HG02840 (cell line): ENCODE results near the gene STC2.

Experiments
- ATAC-seq: cut with Tn5 transposase; IDR thresholded peaks from one replicate; pipeline ENCODE4 v1.9.1; 2021; ENCODE audit warnings: mild to moderate bottlenecking, moderate library complexity, moderate number of reproducible peaks; ENCODE audit not compliant: unreplicated experiment, low FRiP score

Gene STC2

GRCh38 chr5:173278172-173278571 lies 50.0 kb downstream of the STC2 start:
- ATAC-seq: no peak

- ATAC-seq: no peak
Observed at GRCh38 chr5:173274771-173275170, 53.4 kb downstream of the STC2 start.

- no peak for ATAC-seq
Observed at GRCh38 chr5:173271419-173271818, 56.8 kb downstream of the STC2 start.

GRCh38 chr5:173268750-173269432 lies 59.3 kb downstream of the STC2 start:
- ATAC-seq: no peak

GRCh38 chr5:173265433-173265832 lies 62.8 kb downstream of the STC2 start:
- no peak for ATAC-seq
